Measurements from ENCODE around the gene SEC14L1.

Gene SEC14L1

DNA sequence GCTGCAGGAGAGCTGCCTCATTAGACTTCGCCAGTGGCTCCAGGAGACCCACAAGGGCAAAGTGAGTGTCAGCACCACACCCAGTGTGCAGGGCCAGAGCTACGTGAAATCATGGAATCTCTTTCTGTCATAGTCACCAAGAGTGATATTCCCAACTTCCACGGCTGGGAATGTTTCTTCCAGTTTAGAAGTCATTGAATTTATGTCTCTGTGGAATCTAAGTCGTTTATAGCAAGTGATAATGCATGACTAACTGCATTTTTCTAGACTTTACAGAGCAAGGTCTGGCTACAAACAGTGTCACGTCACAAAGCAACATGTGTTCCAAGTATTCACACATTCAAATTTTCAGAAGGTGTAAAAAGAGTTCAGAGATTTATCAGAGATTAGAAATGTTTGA, 55.5 kb downstream of the SEC14L1 start:
- no peak for DNase-seq

- no peak for DNase-seq
These were observed 56.3 kb downstream of the SEC14L1 start for GRCh38 chr17:77197115-77197514.

- no peak for DNase-seq
These were observed 59.9 kb downstream of the SEC14L1 start for GRCh38 chr17:77200711-77201110.

- no peak for DNase-seq
These were observed 62.7 kb downstream of the SEC14L1 start for GRCh38 chr17:77203436-77203835.

GRCh38 chr17:77203846-77204245, 63.1 kb downstream of the SEC14L1 start:
- DNase-seq, result no peak

- DNase-seq, result no peak
These were observed 63.8 kb downstream of the SEC14L1 start for GRCh38 chr17:77204536-77204935.

DNA sequence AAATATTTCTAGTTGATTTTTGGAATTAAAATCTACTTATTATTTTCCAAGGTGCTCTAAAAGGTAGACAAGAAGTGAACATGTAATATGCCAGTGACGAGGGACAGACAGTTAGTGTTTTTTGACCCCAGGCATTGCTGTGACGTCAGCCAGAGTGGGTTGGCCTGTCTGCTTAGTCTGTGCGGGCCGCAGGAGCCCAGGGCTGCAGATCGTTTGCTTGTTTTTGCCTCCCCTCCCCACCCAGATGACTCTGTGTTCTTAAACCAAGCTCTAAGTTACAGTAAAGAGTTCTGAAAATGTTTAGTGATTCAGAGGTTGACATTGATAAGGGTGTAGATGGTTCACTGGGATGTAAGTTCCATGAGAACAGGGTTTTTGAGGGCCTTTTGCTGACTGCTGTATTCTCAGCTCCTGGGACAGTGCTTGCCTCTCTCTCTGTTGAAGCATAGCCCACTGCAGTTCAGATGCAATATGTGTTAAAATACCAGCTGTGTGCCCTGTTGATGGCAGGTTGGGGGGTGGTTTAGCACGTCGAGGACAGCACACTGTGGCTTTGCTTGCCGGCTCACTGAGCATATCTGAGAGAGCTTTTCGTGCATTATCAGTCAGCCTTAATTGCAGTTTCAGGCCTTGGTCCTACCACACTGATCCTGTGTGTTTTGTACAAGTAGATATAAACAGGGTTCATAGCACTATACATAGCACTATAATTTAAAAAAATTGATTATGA, 64.8 kb downstream of the SEC14L1 start:
- no peak for DNase-seq

DNA sequence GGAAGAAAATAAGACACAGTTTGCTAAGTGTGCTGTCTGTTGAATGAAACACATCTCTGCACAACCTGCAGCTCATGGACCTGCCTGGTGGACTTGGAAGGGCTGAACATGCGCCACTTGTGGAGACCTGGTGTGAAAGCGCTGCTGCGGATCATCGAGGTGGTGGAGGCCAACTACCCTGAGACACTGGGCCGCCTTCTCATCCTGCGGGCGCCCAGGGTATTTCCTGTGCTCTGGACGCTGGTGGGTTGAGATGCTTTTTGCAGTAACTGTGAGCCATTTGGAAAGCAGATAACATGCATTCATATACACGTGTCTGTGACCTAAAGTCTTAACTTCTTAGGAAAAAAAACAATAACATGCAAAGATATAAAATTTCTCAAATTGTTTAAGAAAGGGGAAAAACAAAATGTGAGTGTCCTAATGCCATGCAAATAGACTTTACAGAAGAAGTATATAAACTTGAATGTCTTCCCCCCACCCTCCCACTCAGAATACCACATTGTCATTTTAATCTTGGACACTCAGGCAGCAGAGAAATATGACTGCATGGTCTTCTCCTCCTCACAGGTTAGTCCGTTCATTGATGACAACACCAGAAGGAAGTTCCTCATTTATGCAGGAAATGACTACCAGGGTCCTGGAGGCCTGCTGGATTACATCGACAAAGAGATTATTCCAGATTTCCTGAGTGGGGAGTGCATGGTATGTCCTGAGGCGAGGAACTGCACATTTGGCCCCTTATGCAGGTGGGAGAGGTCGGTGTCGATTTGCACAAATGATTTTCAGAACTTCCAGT, 65.6 kb downstream of the SEC14L1 start:
- DNase-seq, result no peak

GRCh38 chr17:77207689-77208216, 67.0 kb downstream of the SEC14L1 start:
- no peak for DNase-seq

- DNase-seq, result peak; percentile 35 to 80
These were observed 67.5 kb downstream of the SEC14L1 start for GRCh38 chr17:77208217-77208808.

DNA sequence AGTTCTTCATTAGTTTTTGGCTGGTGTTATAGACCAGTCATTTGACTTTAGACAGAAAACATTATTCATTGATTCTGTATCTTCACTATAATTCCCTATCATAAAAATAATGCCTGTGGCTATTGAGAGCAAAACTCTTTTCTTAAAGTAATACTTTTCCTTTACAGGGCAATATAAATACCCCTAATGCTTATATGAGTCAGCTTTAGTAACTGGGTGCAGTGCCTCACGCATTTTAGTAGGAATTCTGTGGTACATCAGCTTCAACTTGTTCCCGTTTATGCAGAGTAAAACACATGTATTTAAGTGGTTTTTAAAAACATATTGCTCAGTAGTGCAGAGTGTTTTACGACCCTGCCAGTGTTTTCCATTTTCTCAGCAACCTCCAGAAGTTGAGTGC, 68.1 kb downstream of the SEC14L1 start:
- no peak for DNase-seq

DNA sequence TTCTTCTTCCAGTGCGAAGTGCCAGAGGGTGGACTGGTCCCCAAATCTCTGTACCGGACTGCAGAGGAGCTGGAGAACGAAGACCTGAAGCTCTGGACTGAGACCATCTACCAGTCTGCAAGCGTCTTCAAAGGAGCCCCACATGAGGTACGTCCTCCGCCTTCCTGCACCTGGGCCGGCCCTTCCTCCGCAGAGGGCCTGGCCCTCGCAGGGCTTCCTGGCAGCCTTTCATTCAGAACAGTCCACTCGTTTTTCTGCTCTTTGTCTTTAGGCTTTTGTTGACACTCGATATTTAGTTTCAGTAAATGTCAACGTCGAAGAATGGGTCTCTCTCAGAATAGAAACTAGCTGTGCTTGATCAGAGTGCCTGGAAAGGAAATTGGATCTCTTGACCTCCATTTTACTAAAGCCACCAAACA, 68.6 kb downstream of the SEC14L1 start:
- DNase-seq, result peak; percentile 44 to 77

GRCh38 chr17:77210331-77210730, 69.6 kb downstream of the SEC14L1 start:
- peak; percentile 19 to 66 for DNase-seq

DNA sequence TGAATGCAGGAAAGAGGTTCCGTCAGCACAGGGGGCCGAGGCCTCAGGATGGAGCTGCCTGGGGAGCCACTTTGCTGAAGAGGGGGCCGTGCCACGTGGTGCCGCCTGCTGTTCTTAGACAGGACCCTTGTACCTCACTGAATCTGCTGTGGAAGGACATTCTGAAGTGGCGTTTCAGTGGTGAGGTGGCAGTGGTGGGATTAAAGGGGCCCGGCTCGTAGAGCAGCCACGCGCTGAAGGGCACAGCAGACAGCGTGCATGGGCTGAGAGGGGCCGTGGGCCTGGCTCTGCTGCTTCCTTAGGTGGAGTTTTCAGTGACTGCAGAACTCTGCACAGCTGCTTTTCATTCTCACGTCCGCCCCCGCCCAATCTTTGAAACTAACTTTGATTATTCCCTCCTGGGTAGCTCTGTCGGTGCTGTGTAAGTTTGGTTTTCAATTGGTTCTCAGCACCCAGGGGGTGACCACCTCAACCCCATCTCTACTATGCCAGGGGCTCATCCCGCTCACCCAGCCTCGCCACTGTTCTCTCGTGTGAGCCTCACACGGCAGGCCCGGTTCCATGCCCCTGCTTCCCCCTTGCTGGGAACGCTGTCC, 70.3 kb downstream of the SEC14L1 start:
- no peak for DNase-seq

DNA sequence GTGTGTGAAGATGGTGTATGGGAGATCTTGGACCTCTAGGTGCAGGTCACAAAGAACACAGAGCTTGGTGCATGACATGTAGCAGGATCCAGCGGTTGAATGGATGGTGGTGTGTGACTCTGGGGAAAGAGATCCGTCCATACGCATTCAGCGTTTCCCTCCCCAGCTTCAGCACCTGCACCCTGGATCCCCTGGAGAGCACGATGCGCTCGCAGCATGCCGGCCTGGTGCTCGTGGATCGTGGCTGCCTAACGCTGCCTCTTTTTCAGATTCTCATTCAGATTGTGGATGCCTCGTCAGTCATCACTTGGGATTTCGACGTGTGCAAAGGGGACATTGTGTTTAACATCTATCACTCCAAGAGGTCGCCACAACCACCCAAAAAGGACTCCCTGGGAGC, 70.9 kb downstream of the SEC14L1 start:
- no peak for DNase-seq

- no peak for DNase-seq
These were observed 71.5 kb downstream of the SEC14L1 start for GRCh38 chr17:77212081-77212832.

- DNase-seq, result no peak
These were observed 72.3 kb downstream of the SEC14L1 start for GRCh38 chr17:77212833-77213777.

DNA sequence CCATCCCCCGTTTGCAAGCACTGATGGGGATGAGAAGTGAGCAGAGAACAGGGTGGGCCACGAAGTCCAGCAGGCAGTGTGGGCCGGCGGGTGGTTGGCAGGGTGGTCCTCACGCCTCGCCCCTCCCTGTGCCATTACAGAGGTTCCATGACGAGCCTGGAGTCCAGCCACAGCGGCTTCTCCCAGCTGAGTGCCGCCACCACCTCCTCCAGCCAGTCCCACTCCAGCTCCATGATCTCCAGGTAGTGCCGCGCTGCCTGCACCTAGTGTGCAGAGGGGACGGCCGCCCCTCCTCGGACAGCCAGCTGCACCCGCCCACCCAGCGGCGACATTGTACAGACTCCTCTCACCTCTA, 73.0 kb downstream of the SEC14L1 start:
- no peak for DNase-seq

DNA sequence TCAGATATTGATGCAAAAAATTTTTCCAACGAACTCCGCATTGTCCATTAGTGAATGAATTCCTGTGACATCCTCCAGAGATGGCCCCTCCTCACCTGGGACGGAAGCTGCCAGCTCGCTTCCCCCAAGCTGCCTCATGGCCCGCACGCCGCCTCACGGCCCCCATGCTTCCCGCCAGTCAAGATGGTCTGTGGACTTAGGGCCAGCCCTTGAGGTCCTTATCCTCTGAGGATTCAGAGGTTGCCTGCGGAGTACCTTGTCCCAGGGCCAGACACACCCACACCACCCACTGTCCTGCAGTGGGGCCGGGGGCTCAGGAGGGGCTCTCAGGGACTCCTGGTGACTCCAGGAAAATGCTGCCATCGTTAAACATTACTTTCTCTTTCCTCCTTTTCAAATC, 73.6 kb downstream of the SEC14L1 start:
- no peak for DNase-seq

- peak; percentile 77 to 81 for DNase-seq
These were observed 74.0 kb downstream of the SEC14L1 start for GRCh38 chr17:77214743-77215142.

GRCh38 chr17:77215281-77215680, 74.5 kb downstream of the SEC14L1 start:
- no peak for DNase-seq
